Fibroblast of lung (primary cell): ENCODE measurements around the gene FHOD3.

Experiments
- EZH2 ChIP-seq: IDR thresholded peaks from 2 replicates; pipeline ENCODE4 v1.5.1; 2012; ENCODE audit warnings: low read length, control low read depth, mild to moderate bottlenecking; ENCODE audit errors: missing control alignments
- TF ChIP-seq, protein P1 (sequence below), 2 donors: IDR thresholded peaks in 1 of 2; conservative IDR thresholded peaks in 1 of 2; 1 replicate in 1 of 2; 2 replicates in 1 of 2; pipeline ENCODE4 v1.5.1; 2011 to 2012; ENCODE audit warnings: low read length in 2 of 2, control low read depth in 1 of 2, inconsistent platforms in 1 of 2, low read depth in 1 of 2, mild to moderate bottlenecking in 1 of 2

DNA sequence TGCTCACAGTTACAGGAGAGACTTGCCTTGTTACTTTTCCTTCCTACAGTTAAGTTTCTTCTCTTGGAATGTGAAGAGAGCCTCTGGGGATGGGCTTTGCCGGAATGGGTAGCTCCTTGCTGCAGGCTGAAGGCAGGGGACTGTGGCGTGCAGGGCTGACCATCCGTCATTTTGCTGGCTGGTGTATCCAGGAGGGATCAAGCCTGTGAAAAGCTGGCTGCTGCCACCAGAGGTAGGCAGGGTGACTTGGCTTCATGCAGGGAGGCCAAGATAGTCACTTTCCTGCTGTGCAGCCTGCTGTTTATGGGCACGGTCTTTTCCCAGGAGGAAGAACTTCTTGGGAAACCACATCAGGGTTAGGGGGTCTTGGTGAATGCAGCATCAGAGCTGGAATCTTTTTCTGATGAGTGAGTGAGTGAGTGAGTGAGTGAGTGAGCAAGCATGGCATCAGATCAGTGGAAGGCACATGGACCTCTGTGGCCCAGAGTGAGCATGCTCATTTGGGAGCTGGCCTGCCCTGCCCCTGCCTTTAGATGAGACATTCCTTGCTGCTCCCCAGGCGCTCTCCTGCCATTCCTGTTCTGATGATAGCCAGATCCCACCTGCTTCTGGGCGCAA lies 33.0 kb downstream of the FHOD3 start:
- TF ChIP-seq, protein P1, sequence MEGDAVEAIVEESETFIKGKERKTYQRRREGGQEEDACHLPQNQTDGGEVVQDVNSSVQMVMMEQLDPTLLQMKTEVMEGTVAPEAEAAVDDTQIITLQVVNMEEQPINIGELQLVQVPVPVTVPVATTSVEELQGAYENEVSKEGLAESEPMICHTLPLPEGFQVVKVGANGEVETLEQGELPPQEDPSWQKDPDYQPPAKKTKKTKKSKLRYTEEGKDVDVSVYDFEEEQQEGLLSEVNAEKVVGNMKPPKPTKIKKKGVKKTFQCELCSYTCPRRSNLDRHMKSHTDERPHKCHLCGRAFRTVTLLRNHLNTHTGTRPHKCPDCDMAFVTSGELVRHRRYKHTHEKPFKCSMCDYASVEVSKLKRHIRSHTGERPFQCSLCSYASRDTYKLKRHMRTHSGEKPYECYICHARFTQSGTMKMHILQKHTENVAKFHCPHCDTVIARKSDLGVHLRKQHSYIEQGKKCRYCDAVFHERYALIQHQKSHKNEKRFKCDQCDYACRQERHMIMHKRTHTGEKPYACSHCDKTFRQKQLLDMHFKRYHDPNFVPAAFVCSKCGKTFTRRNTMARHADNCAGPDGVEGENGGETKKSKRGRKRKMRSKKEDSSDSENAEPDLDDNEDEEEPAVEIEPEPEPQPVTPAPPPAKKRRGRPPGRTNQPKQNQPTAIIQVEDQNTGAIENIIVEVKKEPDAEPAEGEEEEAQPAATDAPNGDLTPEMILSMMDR (conservative IDR thresholded peaks at IDR 0.05 in 1 of 2, IDR thresholded peaks at IDR 0.05 in 1 of 2; ENCODE audit: low read depth in 1 of 2, low read length in 2 of 2) = no peak
- TF ChIP-seq EZH2 = no peak
